GM12872 (cell line): ENCODE data around the gene HSP90B1.

Experiments used
- TF ChIP-seq, protein P1 (sequence below): IDR thresholded peaks from 3 replicates; pipeline ENCODE4 v1.5.1; 2011; ENCODE audit warnings: low read depth, mild to moderate bottlenecking, low read length, moderate library complexity; ENCODE audit not compliant: insufficient read depth

HSP90B1 gene

DNA sequence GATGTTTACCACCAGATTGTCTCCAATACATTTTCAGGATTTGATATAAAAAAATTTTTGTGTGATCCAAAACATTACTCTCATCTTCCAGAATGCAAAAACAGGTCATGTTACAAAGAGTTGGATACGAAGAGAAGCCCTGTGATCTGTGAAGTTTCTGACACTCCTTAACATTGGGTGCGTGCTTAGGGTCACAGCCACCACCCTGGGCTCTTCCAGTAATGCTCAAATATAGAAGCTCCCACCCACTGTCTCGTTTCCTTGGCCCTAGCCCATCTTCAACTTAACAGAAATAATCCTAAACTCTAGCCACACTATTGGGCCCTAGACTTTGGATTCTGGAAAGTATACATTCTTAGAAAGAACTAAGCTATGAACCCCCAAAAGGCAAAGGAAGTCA lies 32.9 kb upstream of the HSP90B1 start:
- TF ChIP-seq, protein P1, sequence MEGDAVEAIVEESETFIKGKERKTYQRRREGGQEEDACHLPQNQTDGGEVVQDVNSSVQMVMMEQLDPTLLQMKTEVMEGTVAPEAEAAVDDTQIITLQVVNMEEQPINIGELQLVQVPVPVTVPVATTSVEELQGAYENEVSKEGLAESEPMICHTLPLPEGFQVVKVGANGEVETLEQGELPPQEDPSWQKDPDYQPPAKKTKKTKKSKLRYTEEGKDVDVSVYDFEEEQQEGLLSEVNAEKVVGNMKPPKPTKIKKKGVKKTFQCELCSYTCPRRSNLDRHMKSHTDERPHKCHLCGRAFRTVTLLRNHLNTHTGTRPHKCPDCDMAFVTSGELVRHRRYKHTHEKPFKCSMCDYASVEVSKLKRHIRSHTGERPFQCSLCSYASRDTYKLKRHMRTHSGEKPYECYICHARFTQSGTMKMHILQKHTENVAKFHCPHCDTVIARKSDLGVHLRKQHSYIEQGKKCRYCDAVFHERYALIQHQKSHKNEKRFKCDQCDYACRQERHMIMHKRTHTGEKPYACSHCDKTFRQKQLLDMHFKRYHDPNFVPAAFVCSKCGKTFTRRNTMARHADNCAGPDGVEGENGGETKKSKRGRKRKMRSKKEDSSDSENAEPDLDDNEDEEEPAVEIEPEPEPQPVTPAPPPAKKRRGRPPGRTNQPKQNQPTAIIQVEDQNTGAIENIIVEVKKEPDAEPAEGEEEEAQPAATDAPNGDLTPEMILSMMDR: no peak

DNA sequence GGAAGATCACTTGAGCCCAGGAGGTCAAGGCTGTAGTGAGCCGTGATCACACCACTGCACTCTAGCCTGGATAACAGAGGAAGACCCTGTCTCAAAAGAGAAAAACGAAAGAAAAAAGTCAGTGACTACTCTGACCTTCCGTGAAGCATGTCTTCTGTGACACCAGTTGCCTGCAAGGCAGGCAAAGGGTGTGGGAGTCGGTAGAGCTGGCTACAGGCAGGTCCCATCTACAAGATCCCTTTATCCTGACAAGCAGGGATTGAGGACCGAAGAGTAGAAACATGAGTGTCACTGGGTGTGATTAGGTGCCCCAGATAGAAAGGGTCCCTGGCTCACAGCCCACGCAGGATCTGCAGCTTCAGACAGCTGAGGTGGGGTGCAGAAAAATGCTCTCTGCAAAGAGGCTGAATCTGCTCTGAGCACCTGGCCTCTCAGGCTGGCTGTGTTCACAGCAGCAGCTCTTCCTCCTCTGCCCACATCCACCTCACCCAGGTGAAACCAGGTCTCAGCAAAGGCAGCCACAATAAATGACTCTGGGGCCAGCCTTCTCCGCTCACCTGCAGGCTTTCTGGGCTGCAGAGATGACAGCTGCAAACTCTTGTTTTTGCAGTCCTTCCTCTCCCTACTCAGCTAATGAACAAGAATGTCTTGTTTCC lies 28.6 kb upstream of the HSP90B1 start:
- TF ChIP-seq, protein P1: no peak

DNA sequence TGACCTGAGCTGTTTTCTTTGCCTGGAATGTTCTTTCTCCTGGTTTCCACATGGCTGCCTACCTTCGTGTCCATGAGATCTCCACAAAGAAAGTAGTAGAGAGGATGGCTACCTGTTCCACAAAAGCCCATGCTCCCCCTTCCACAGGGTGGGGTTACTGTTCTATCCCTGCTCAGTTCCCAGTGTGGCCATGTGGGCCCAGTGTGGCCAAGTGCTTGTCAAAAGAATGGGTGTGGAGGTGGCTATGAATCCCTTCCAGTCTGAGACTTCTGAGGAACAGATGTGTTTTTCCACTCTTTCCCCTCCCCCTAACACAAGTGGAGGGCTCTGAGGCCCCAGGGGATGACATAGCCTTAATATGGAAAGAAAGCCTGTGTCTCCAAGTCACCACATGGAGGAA lies 26.2 kb upstream of the HSP90B1 start:
- TF ChIP-seq, protein P1: no peak

DNA sequence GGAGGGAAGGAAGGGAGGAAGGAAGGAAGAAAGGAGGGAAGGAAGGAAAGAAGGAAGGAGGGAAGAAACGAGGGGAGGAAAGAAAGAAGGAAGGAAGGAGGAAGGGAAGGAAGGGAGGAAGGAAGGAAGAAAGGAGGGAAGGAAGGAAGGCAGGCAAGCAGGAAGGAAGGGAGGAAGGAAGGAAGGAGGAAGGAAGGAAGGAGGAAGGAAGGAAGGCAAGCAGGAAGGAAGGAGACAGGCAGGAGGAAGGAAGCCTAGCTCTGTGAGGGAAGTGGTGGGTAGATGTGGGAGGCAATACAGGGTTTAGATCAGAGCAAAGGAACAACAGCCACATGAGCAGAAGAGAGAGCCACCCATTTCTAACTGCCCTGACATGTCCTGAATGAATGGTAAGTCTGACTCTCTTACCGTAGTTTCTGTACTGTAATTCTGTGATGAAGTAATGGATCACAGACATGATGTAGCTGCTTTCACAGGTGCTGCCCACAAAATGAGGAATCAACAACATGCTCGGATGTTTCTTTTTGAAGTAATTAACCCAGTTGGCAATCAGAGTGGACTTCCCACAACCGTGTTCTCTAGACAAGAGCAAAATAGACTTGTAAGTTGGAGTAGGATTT lies 24.4 kb upstream of the HSP90B1 start:
- TF ChIP-seq, protein P1: no peak

DNA sequence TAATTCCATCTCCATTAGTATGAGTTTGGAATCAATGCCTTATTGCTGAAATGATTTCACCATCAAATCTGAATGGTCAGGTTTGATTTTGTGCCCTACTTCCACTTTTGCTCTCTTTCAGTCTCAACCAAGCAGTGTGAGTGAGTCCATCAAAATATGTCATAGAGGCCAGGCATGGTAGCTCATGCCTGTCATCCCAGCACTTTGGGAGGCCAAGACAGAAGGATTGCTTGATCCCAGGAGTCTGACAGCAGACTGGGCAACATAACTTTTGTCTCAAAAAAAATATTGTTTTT lies 22.0 kb upstream of the HSP90B1 start:
- TF ChIP-seq, protein P1: no peak

DNA sequence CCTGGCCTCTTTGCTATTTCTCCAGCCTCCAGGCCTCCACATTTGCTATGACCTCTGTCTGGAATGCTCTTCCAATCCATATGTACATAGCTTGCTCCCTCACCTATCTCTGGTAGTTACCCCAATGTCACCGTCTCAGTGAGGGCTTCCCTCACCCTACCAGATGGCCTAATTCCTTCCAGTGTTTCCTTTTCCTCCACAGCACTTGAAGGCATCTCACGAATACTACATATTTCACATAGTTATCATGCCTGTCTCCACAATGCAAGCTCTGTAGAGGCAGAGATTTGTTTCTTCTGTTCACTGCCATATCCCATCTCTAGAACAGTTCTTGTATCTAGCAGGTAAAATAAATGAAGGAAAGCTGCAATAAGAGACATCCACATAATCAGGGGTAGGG lies 21.3 kb upstream of the HSP90B1 start:
- TF ChIP-seq, protein P1: no peak

DNA sequence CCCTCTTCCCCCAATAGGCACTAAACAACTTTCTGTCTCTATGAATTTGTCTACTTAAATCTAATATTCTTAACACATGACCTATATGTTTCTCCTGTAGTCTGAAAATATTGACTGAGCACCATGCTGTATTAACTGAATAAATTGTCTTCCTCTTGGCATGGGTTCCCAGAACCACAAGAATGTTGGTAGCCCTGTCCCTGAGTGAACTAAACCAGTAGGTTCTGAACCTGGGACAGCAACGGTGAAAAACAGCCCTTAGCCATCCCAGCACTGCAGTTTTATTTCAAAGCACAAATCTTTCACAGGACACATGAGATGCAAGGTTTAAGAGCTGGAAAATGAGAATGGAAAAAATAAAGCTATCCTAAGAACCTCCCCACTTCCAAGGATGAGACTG lies 20.4 kb upstream of the HSP90B1 start:
- TF ChIP-seq, protein P1: no peak
